Mucosa of descending colon (tissue), 3 donors: ENCODE results near the gene SPECC1. TPM values are rescaled to one million over a fixed set of nuclear protein-coding genes. Genes with fewer than 3 reads are reported as not detected.
"Not testable (repeated sequence)": the region's sequence is repeated elsewhere in the genome, so short reads cannot be mapped to it uniquely, and the experiment has no call there.

ENCODE experiments used
- ATAC-seq: fragments of 200-7000 bp; cut with Tn5 transposase; one replicate; pipeline ENCODE4 v1.9.1; 2020; ENCODE audit warnings: mild to moderate bottlenecking, moderate library complexity
- DNase-seq, 3 donors: peaks; one replicate each; pipeline ENCODE4 v3.0.0-alpha.2; 2020
- H3K36me3 ChIP-seq: fragments of 200-600 bp; one replicate; pipeline ENCODE4 v1.8.0; 2021; ENCODE audit warnings: low read depth, mild to moderate bottlenecking
- H3K4me1 ChIP-seq: fragments of 200-600 bp; one replicate; pipeline ENCODE4 v1.8.0; 2021; ENCODE audit warnings: low read depth, mild to moderate bottlenecking
- H3K4me3 ChIP-seq: fragments of 200-600 bp; one replicate; pipeline ENCODE4 v1.8.0; 2021; ENCODE audit warnings: mild to moderate bottlenecking
- H3K9me3 ChIP-seq: fragments of 200-600 bp; one replicate; pipeline ENCODE4 v1.8.0; 2021; ENCODE audit warnings: mild to moderate bottlenecking
- CTCF ChIP-seq: fragments of 200-600 bp; IDR thresholded peaks from one replicate; pipeline ENCODE4 v1.8.0; 2022; ENCODE audit warnings: antibody characterized with exemption, mild to moderate bottlenecking
- intact Hi-C, 2 donors: fragments of 100-400 bp; cut with DNase I in 1 of 2; cut with micrococcal nuclease in 1 of 2; formaldehyde crosslinking; loops; one replicate each; pipeline versions ENCODE4 v1.11.0 to v1.11.1; 2022; cut with DNase I, micrococcal nuclease
- total RNA-seq, 3 donors: library from RNA; stranded (reverse); fragmentation: NEBNext Ultra II Directional in 2 of 3; extraction: Animal tissue kit (Norgen Biotek cat#: 25700) in 2 of 3; gene quantifications; one replicate each; pipeline versions ENCODE4 v1.2.1 to v1.2.4, GENCODE V29; 2021 to 2023
- donor health status: DM: no; HTN: no; CAD: no; lungs with moderate emphysema.
- donor health status: DM: no; HTN: no; CAD: no.
- donor health status: DM: no; HTN: yes; CAD: no.

SPECC1 gene
- total RNA-seq, 3 donors from 2014 or later = 36.2 to 86.3 (median 85.7) TPM

- H3K4me3 ChIP-seq = no peak overlapping the region
- no peaks in the 10 kb centered on the region for H3K9me3 ChIP-seq
- no peaks in the 10 kb centered on the region for H3K4me1 ChIP-seq
- intact Hi-C loops = loop anchor here in 1 of 2 donors (10.0 kb wide), 1 partner anchor 93 kb away; the partner anchor contains the start of gene SPECC1
- no peak for TF ChIP-seq CTCF
- DNase-seq = no peak
- H3K36me3 ChIP-seq = no peaks in the 10 kb centered on the region
- ATAC-seq = no peak
Observed at GRCh38 chr17:20097330-20097729, 88.2 kb downstream of the SPECC1 start.

DNA sequence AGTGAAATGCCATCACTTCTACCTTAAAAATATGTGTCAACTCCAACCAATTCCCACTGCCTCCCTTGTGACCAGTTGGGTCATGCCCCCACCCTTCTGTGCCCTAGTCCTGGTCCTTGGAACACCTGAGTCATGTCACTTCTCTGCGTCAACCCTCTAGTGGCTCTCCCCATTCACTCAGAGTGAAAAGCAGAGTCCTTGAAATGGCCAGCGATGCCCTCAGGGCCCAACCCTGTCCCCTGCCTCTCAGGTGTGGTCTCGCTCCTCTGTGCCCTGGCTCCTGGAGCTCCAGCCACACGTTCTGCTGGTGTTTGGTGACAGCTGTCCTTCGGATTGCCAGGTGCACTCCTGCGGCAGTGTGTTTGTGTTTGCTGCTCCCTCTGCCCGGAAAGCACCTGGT is 89.2 kb downstream of the SPECC1 start:
- DNase-seq = no peak
- intact Hi-C loops = loop anchor here in 1 of 2 donors (10.0 kb wide), 1 partner anchor 94 kb away; the partner anchor contains the start of gene SPECC1

DNA sequence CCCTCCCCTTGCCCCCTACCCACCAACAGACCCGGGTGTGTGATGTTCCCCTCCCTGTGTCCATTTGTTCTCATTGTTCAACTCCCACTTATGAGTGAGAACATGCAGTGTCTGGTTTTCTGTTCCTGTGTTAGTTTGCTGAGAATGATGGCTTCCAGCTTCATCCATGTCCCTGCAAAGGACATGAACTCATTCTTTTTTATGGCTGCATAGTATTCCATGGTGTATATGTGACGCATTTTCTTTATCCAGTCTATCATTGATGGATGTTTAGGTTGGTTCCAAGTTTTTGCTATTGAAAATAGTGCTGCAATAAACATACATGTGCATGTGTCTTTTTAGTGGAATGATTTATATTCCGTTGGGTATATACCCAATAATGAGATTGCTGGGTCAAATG is 91.6 kb downstream of the SPECC1 start:
- H3K36me3 ChIP-seq, intact Hi-C loops, H3K4me1 ChIP-seq: not testable (repeated sequence)

More for the DNA sequence above, 89.2 kb downstream of the SPECC1 start:
- H3K4me1 ChIP-seq = no peaks in the 10 kb centered on the region
- TF ChIP-seq CTCF = no peak
- no peaks in the 10 kb centered on the region for H3K9me3 ChIP-seq
- no peaks in the 10 kb centered on the region for H3K36me3 ChIP-seq
- no peak overlapping the region for H3K4me3 ChIP-seq
- peak; percentile 25 for ATAC-seq

DNA sequence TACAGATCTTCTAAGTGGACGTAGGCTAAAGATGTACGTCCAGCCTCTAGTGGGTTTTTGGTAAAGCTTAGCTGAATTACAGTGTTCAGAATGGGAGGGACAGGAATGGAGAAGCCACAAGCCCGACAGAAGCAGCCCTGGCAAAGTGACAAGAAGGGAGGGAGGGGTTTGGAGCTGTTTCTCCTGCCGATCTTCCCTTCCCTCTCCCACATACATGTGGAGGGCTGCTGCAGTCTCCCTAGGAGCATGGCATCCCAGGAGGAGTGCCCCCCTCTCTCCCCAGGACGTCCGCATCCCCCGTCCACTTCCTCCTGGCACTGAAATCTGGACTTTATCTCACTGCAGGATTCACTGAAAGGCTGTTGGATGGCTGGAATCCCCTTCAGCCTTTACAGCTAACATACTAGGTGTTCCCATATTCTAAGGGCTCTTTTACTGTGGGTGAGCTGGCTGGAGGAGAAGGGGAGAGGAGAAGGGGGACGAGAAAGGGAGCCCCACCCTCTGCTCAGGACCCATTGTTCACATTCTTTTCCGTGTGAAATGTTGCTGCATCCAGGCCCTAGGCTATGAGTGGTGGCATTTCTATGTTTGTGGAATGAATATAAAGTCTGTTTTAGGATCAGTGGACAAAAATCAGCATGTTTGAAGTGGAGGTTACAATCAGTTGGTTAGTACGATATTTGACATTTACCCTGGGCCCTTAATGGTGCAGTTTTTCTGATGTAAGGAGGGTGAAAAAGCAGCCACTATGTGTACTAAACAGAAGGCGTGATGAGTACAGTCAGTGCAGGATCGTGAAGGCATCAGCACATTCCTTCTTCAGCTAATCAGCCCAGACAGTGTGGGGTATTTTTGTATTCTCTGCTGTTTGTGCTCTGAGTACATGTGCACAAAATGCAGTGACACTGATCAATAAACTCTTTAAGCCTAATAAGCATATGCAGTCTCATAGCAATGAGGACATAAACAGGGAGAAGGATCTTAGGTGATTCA is 94.6 kb downstream of the SPECC1 start:
- no peaks in the 10 kb centered on the region for H3K4me1 ChIP-seq
- no peak for DNase-seq
- TF ChIP-seq CTCF = no peak
- no peak for ATAC-seq
- H3K9me3 ChIP-seq = no peaks in the 10 kb centered on the region
- no peaks in the 10 kb centered on the region for H3K36me3 ChIP-seq
- no peak overlapping the region for H3K4me3 ChIP-seq
- intact Hi-C loops = no loop called here

More for the DNA sequence above, 91.6 kb downstream of the SPECC1 start:
- not testable (repeated sequence) for ATAC-seq, DNase-seq, H3K9me3 ChIP-seq, H3K4me3 ChIP-seq

DNA sequence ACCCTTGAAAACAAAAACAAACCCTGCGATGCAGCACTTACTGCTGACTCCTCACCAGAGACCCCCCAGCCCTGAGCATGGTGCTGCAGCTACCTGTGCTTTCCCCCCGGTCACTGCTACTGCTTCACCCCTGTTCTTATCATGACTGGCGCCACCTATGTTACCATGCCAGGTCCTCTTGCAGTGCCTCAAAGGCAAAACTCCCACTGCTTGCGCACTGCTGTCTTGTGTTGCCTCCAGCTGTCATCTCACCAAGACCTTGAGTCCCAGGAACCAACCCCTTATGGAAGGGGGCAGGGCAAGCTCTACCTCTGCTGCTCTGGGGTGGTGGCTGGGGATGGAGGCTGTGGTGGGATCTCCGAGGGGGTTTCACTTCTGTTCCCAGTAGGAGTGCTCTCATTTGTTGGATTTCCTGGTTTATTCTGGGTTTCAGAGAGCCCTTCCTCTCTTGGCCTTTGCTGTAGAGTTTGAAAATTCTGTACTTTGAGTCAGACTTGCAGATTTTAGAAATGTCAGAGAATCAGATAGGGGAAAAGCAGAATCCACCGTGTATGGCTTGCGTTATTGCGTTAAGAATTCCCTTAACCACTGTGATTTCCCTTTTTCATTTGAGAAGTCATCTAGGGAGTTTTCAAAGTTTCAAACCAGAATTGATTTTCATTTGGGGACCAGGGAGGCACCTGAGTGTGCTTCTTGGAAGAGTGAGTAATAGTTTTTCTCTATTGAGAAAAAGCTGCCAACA is 96.6 kb downstream of the SPECC1 start:
- intact Hi-C loops = no loop called here
- ATAC-seq = no peak

DNA sequence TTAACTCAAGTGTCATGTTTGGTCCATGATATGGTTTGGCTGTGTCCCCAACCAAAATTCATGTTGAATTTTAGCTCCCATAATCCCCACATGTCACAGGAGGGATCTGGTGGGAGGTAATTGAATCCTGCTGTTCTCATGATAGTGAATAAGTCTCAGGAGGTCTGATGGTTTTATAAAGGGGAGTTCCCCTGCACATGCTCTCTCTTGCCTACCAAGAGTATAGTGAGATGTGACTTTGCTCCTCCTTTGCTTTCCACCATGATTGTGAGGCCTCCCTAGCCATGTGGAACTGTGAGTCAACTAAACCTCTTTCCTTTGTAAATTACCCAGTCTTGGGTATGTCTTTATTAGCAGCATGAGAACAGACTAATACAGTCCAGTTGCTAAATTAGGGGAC is 97.3 kb downstream of the SPECC1 start:
- DNase-seq, H3K4me3 ChIP-seq, intact Hi-C loops, H3K9me3 ChIP-seq, H3K4me1 ChIP-seq, H3K36me3 ChIP-seq, ATAC-seq: not testable (repeated sequence)

More for the DNA sequence above, 96.6 kb downstream of the SPECC1 start:
- TF ChIP-seq CTCF = no peak
- DNase-seq = no peak
- H3K9me3 ChIP-seq = no peaks in the 10 kb centered on the region
- no peaks in the 10 kb centered on the region for H3K36me3 ChIP-seq
- H3K4me3 ChIP-seq = no peak overlapping the region
- H3K4me1 ChIP-seq = no peaks in the 10 kb centered on the region
